Measurements from ENCODE around the gene STIL. TPM values are rescaled to one million over a fixed set of nuclear protein-coding genes. Genes with fewer than 3 reads are reported as not detected.
"Not testable (repeated sequence)": the region's sequence is repeated elsewhere in the genome, so short reads cannot be mapped to it uniquely, and the experiment has no call there.

STIL gene
- total and polyA plus RNA-seq, 2 experiments from 2014 or later, result 2.5 to 6.1 TPM

DNA sequence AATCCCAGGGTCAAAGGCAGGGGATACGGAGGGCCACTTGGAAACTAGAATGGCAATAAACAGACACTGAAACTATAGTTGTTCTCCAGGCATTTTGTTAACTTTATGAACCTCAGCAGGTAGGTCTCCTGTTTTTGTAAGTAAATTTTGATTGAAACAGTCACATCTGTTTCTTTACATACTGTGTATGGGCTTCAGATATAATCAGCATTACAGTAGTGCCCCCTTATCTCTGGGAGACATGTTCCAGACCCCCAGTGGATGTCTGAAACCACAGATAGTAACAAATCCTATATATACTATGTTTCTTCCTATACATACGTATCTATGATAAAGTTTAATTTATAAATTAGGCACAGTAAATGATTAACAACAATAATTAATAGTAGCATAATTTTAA, 11.5 kb downstream of the STIL start:
- TF ChIP-seq EZH2phosphoT487 (IDR thresholded peaks at IDR 0.05; ENCODE audit: low read depth, severe bottlenecking, unreplicated experiment), result no peak
- TF ChIP-seq, protein P1, sequence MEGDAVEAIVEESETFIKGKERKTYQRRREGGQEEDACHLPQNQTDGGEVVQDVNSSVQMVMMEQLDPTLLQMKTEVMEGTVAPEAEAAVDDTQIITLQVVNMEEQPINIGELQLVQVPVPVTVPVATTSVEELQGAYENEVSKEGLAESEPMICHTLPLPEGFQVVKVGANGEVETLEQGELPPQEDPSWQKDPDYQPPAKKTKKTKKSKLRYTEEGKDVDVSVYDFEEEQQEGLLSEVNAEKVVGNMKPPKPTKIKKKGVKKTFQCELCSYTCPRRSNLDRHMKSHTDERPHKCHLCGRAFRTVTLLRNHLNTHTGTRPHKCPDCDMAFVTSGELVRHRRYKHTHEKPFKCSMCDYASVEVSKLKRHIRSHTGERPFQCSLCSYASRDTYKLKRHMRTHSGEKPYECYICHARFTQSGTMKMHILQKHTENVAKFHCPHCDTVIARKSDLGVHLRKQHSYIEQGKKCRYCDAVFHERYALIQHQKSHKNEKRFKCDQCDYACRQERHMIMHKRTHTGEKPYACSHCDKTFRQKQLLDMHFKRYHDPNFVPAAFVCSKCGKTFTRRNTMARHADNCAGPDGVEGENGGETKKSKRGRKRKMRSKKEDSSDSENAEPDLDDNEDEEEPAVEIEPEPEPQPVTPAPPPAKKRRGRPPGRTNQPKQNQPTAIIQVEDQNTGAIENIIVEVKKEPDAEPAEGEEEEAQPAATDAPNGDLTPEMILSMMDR (IDR thresholded peaks at IDR 0.05; ENCODE audit: poor library complexity), result no peak
- no peak for TF ChIP-seq EZH2 (IDR thresholded peaks at IDR 0.05; ENCODE audit: borderline replicate concordance)
- Histone ChIP-seq H3K4me2 (no peak overlapping the region), H3K27me3 (no peaks in the 10 kb centered on the region), H3K79me2 (no peaks in the 10 kb centered on the region), H2AFZ (no peak overlapping the region), H3K4me3 (no peak overlapping the region), H3K4me1 (ENCODE audit: insufficient read depth) (no peaks in the 10 kb centered on the region), H3K27ac (no peak overlapping the region), H3K36me3 (replicated peaks; ENCODE audit: insufficient read depth, low read depth) (no peaks in the 10 kb centered on the region), H3K9me3 (ENCODE audit: low read depth) (no peaks in the 10 kb centered on the region), H4K20me1 (ENCODE audit: insufficient read depth, poor library complexity, severe bottlenecking) (no peaks in the 10 kb centered on the region), H3K9me2 (replicated peaks; ENCODE audit: insufficient read depth) (no peaks in the 10 kb centered on the region)
- DNase-seq (ENCODE audit: low spot score), result no peak
- WGBS (ENCODE audit: low lambda C conversion rate, missing lambda C conversion rate), result 91% methylated on average over 2 of the region's 2 CpGs

DNA sequence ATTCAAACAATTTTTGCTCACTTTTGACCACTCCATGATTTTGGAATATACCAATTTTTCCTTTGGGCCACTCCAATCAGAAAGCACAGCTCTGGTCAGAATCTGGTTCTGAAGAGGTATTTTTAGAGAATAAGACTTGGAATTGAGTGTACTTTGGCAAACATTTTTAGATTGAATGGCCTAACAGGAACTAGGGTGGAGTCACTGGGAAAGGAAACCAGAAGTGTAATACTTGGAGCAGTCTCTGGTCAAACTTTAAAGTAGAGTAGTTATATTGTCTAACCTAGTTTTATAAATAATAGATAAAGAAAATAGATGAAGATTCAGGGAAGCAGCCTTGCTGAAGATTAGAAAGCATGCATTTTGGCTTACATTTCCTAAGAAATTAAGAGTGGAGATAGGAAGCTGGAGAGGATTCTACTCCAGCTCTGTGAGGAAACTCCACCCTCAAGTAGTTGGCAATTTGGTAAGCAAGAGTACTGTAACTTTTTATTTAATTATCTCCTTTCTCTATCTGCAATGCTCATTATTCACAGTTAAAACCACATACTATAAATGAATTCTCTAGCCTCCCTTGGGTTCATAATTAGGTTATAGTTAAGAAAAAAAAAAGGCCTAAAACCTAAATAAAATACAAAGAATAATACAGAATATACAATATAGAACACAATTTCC, 15.8 kb downstream of the STIL start:
- no peak for DNase-seq (ENCODE audit: low spot score)
- Histone ChIP-seq H3K27me3 (no peaks in the 10 kb centered on the region), H3K9me2 (replicated peaks; ENCODE audit: insufficient read depth) (no peaks in the 10 kb centered on the region), H3K36me3 (replicated peaks; ENCODE audit: insufficient read depth, low read depth) (no peaks in the 10 kb centered on the region), H2AFZ (no peak overlapping the region), H3K79me2 (no peaks in the 10 kb centered on the region), H3K9me3 (ENCODE audit: low read depth) (no peaks in the 10 kb centered on the region), H3K4me2 (no peak overlapping the region), H3K27ac (no peak overlapping the region), H4K20me1 (ENCODE audit: insufficient read depth, poor library complexity, severe bottlenecking) (no peaks in the 10 kb centered on the region), H3K4me1 (ENCODE audit: insufficient read depth) (no peaks in the 10 kb centered on the region), H3K4me3 (no peak overlapping the region)
- TF ChIP-seq EZH2phosphoT487 (IDR thresholded peaks at IDR 0.05; ENCODE audit: low read depth, severe bottlenecking, unreplicated experiment) (no peak), EZH2 (IDR thresholded peaks at IDR 0.05; ENCODE audit: borderline replicate concordance) (no peak)
- TF ChIP-seq, protein P1 (IDR thresholded peaks at IDR 0.05; ENCODE audit: poor library complexity), result no peak

DNA sequence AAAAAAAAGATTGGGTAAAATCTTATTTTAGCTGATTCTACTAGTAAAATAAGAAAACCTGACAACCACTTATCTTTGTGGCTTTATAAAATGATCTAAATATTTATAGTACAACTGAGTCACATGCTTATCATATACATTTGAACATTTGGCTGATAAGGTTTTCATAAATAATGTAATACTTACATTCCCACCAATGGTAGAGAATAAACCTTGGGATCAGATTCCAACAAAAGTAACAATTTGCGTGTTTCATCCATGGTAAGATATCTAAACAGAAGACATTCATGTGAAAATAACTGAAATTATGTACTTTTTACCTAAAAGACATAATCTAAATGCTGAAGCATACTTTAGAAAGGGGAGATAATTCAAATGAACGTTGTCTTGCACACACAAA, 18.4 kb downstream of the STIL start:
- no peaks in the 10 kb centered on the region for H3K9me3 ChIP-seq (ENCODE audit: low read depth)
- H3K4me2 ChIP-seq, result no peak overlapping the region
- no peaks in the 10 kb centered on the region for H3K4me1 ChIP-seq (ENCODE audit: insufficient read depth)
- H4K20me1 ChIP-seq (ENCODE audit: insufficient read depth, poor library complexity, severe bottlenecking), result no peaks in the 10 kb centered on the region
- no peak overlapping the region for H3K4me3 ChIP-seq
- H3K36me3 ChIP-seq (replicated peaks; ENCODE audit: insufficient read depth, low read depth), result no peaks in the 10 kb centered on the region
- no peak for DNase-seq (ENCODE audit: low spot score)
- H2AFZ ChIP-seq, result no peak overlapping the region
- TF ChIP-seq, protein P1 (IDR thresholded peaks at IDR 0.05; ENCODE audit: poor library complexity), result no peak
- no peak for TF ChIP-seq EZH2phosphoT487 (IDR thresholded peaks at IDR 0.05; ENCODE audit: low read depth, severe bottlenecking, unreplicated experiment)
- TF ChIP-seq EZH2 (IDR thresholded peaks at IDR 0.05; ENCODE audit: borderline replicate concordance), result no peak
- no peaks in the 10 kb centered on the region for H3K27me3 ChIP-seq
- H3K27ac ChIP-seq, result no peak overlapping the region
- H3K79me2 ChIP-seq, result no peaks in the 10 kb centered on the region
- H3K9me2 ChIP-seq (replicated peaks; ENCODE audit: insufficient read depth), result no peaks in the 10 kb centered on the region
- 82% methylated on average over 2 of the region's 2 CpGs for WGBS (ENCODE audit: low lambda C conversion rate, missing lambda C conversion rate)

DNA sequence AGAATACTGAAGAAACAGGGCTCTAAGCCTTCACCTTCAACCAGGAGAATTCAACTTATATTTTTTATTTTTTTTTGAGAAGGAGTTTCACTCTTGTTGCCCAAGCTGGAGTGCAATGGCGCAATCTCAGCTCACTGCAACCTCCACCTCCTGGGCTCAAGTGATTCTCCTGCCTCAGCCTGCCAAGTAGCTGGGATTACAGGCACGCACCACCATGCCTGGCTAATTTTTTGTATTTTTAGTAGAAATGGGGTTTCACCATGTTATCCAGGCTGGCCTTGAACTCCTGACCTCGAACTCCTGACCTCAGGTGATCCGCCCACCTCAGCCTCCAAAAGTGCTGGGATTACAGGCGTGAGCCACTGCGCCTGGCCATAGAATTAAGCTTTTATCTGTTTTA, 19.1 kb downstream of the STIL start:
- not testable (repeated sequence) for H3K36me3 ChIP-seq (replicated peaks; ENCODE audit: insufficient read depth, low read depth); H4K20me1 ChIP-seq (ENCODE audit: insufficient read depth, poor library complexity, severe bottlenecking); H3K27ac ChIP-seq; H3K27me3 ChIP-seq; H3K9me2 ChIP-seq (replicated peaks; ENCODE audit: insufficient read depth); H3K4me2 ChIP-seq; H3K79me2 ChIP-seq; H3K9me3 ChIP-seq (ENCODE audit: low read depth); H2AFZ ChIP-seq; H3K4me3 ChIP-seq; DNase-seq (ENCODE audit: low spot score); H3K4me1 ChIP-seq (ENCODE audit: insufficient read depth)
- 95% methylated on average over 6 of the region's 6 CpGs for WGBS (ENCODE audit: low lambda C conversion rate, missing lambda C conversion rate)

DNA sequence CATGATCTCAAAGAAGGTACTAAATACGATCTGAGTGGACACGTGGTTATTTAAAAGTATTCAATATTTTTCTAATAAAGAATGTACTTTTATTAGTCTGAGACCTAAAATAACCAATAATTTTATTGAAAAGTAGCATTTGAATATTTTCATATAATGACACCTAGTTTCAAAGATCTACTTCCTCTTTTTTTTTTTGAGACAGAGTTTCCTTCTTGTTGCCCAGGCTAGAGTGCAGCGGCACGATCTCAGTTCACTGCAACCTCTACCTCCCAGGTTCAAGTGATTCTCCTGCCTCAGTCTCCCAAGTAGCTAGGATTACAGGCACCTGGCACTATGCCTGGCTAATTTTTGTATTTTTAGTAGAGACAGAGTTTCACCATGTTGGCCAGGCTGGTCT, 25.8 kb downstream of the STIL start:
- H3K9me3 ChIP-seq (ENCODE audit: low read depth); H3K27me3 ChIP-seq; H2AFZ ChIP-seq; H3K79me2 ChIP-seq; H3K4me3 ChIP-seq; H3K4me1 ChIP-seq (ENCODE audit: insufficient read depth); DNase-seq (ENCODE audit: low spot score); H3K9me2 ChIP-seq (replicated peaks; ENCODE audit: insufficient read depth); H3K36me3 ChIP-seq (replicated peaks; ENCODE audit: insufficient read depth, low read depth); H4K20me1 ChIP-seq (ENCODE audit: insufficient read depth, poor library complexity, severe bottlenecking); H3K27ac ChIP-seq; H3K4me2 ChIP-seq: not testable (repeated sequence)
- 99% methylated on average over 4 of the region's 4 CpGs for WGBS (ENCODE audit: low lambda C conversion rate, missing lambda C conversion rate)

All from hepatocyte (in vitro differentiated cells).